HG03457 (cell line): Measurements from ENCODE around the gene CENPP.

Experiments
- ATAC-seq: cut with Tn5 transposase; IDR thresholded peaks from one replicate; pipeline ENCODE4 v1.9.1; 2021; ENCODE audit warnings: moderate number of reproducible peaks; ENCODE audit not compliant: unreplicated experiment

The CENPP gene

GRCh38 chr9:92633614-92634278, 308.0 kb downstream of the CENPP start:
- no peak for ATAC-seq

- no peak for ATAC-seq
Observed at GRCh38 chr9:92634712-92635605, 309.2 kb downstream of the CENPP start.

- no peak for ATAC-seq
Observed at GRCh38 chr9:92635760-92636159, 310.0 kb downstream of the CENPP start.

GRCh38 chr9:92636627-92637026, 310.9 kb downstream of the CENPP start:
- no peak for ATAC-seq

GRCh38 chr9:92637326-92637725, 311.6 kb downstream of the CENPP start:
- no peak for ATAC-seq

- ATAC-seq: no peak
Observed at GRCh38 chr9:92637886-92638620, 312.3 kb downstream of the CENPP start.

- ATAC-seq: no peak
Observed at GRCh38 chr9:92638621-92639101, 312.9 kb downstream of the CENPP start.

- ATAC-seq: no peak
Observed at GRCh38 chr9:92639124-92639523, 313.4 kb downstream of the CENPP start.

GRCh38 chr9:92639791-92640271, 314.1 kb downstream of the CENPP start:
- ATAC-seq: no peak

- ATAC-seq: no peak
Observed at GRCh38 chr9:92640398-92641091, 314.8 kb downstream of the CENPP start.

GRCh38 chr9:92641092-92641809, 315.5 kb downstream of the CENPP start:
- ATAC-seq: no peak

GRCh38 chr9:92642041-92642451, 316.3 kb downstream of the CENPP start:
- ATAC-seq: no peak

GRCh38 chr9:92642564-92642963, 316.8 kb downstream of the CENPP start:
- ATAC-seq: no peak

- ATAC-seq: no peak
Observed at GRCh38 chr9:92644278-92644677, 318.5 kb downstream of the CENPP start.

GRCh38 chr9:92645041-92645440, 319.3 kb downstream of the CENPP start:
- ATAC-seq: no peak

- ATAC-seq: no peak
Observed at GRCh38 chr9:92647671-92648473, 322.1 kb downstream of the CENPP start.

GRCh38 chr9:92648474-92648971, 322.8 kb downstream of the CENPP start:
- no peak for ATAC-seq

- no peak for ATAC-seq
Observed at GRCh38 chr9:92649007-92649406, 323.3 kb downstream of the CENPP start.

- no peak for ATAC-seq
Observed at GRCh38 chr9:92650296-92650695, 324.5 kb downstream of the CENPP start.
